GM12873 (cell line): ENCODE results near the gene SMURF1.

Source experiments
- CTCF ChIP-seq: IDR thresholded peaks from 2 replicates; pipeline ENCODE4 v1.5.1; 2012; ENCODE audit warnings: low read depth, mild to moderate bottlenecking, moderate library complexity, low read length, control low read depth; ENCODE audit not compliant: insufficient read depth; ENCODE audit errors: missing control alignments

The SMURF1 gene

GRCh38 chr7:99080679-99081078 lies 63.2 kb downstream of the SMURF1 start:
- no peak for TF ChIP-seq CTCF

GRCh38 chr7:99079104-99079503 lies 64.8 kb downstream of the SMURF1 start:
- no peak for TF ChIP-seq CTCF

GRCh38 chr7:99078416-99078815 lies 65.5 kb downstream of the SMURF1 start:
- TF ChIP-seq CTCF, result no peak

- no peak for TF ChIP-seq CTCF
Measured at GRCh38 chr7:99076615-99077014, 67.3 kb downstream of the SMURF1 start.

- no peak for TF ChIP-seq CTCF
Measured at GRCh38 chr7:99073839-99074446, 70.0 kb downstream of the SMURF1 start.

- no peak for TF ChIP-seq CTCF
Measured at GRCh38 chr7:99072126-99072525, 71.8 kb downstream of the SMURF1 start.

GRCh38 chr7:99070361-99070760 lies 73.5 kb downstream of the SMURF1 start:
- TF ChIP-seq CTCF, result no peak
